SK-N-SH treated with all-trans-retinoic acid at 6 μM for 48 hours (cell line): Measurements from ENCODE around the gene AJUBA.

Experiments
- BACH2 ChIP-seq: fragments of 250-450 bp; sonication (Bioruptor Pico); IDR thresholded peaks from 2 replicates; pipeline ENCODE4 v1.9.0; 2021; ENCODE audit warnings: mild to moderate bottlenecking, borderline replicate concordance
- CSDC2 ChIP-seq: fragments of 250-450 bp; sonication (Bioruptor Pico); IDR thresholded peaks from 2 replicates; pipeline ENCODE4 v1.5.0; 2020; ENCODE audit warnings: mild to moderate bottlenecking, moderate library complexity
- ISL1 ChIP-seq: fragments of 250-450 bp; sonication (Bioruptor Pico); IDR thresholded peaks from 2 replicates; pipeline ENCODE4 v2.1.2; 2022; ENCODE audit warnings: mild to moderate bottlenecking, moderate library complexity
- PPARA ChIP-seq: fragments of 250-450 bp; sonication (Bioruptor Pico); IDR thresholded peaks from 2 replicates; pipeline ENCODE4 v1.5.0; 2020; ENCODE audit warnings: mild to moderate bottlenecking, borderline replicate concordance
- RARB ChIP-seq: fragments of 250-450 bp; sonication (Bioruptor Pico); IDR thresholded peaks from 2 replicates; pipeline ENCODE4 v1.8.0; 2021; ENCODE audit warnings: mild to moderate bottlenecking, moderate library complexity
- ZNF70 ChIP-seq: fragments of 450-650 bp; formaldehyde crosslinking; IDR thresholded peaks from 2 replicates; pipeline ENCODE4 v1.5.0; 2020; ENCODE audit warnings: mild to moderate bottlenecking, moderate library complexity
- ZNF8 ChIP-seq: fragments of 450-650 bp; formaldehyde crosslinking; IDR thresholded peaks from 2 replicates; pipeline ENCODE4 v1.5.0; 2020; ENCODE audit warnings: mild to moderate bottlenecking, moderate library complexity
- TF ChIP-seq, protein P1 (sequence below): fragments of 250-450 bp; sonication (Bioruptor Pico); IDR thresholded peaks from 2 replicates; pipeline ENCODE4 v1.8.0; 2020; ENCODE audit warnings: mild to moderate bottlenecking, moderate library complexity, borderline replicate concordance
- TF ChIP-seq, protein P2 (sequence below): fragments of 250-450 bp; sonication (Bioruptor Pico); IDR thresholded peaks from 2 replicates; pipeline ENCODE4 v1.5.1; 2021; ENCODE audit warnings: mild to moderate bottlenecking, moderate library complexity
- TF ChIP-seq, protein P3 (sequence below): fragments of 250-450 bp; sonication (Bioruptor Pico); IDR thresholded peaks from 2 replicates; pipeline ENCODE4 v1.8.0; 2021; ENCODE audit warnings: low read depth, mild to moderate bottlenecking, moderate library complexity, borderline replicate concordance
- TF ChIP-seq, protein P4 (sequence below): fragments of 250-450 bp; sonication (Bioruptor Pico); IDR thresholded peaks from 2 replicates; pipeline ENCODE4 v1.5.0; 2020; ENCODE audit warnings: mild to moderate bottlenecking, moderate library complexity

DNA sequence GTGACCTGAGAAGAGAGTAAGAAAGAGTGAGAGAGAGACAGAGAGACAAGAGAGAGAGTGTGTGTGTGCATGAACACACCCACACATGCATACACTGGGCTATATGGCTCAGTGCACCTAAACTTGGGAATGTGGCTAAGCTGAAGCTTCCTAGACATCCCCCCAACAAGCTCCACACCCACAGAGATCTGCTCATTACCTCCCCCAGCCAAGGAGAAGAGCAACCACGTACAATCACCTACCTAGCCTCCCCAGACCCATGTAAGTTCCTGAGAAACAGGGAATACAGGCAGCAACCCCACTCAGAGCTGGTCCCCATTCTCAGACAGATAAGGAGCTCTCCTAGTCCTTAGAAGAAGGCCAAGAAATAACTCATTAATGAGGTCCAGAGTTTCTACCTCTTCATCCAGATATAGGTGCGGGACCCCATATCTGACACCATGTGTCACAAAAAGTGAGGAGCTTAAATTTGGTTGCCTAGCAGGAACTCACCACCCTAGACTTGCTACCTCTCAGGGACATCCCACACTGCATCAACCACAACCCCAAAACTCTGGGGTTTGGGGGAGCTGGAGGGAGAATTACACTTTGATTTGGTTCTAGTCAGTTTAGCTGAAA, 9.9 kb downstream of the AJUBA start:
- TF ChIP-seq ZNF70 = no peak
- TF ChIP-seq, protein P1, sequence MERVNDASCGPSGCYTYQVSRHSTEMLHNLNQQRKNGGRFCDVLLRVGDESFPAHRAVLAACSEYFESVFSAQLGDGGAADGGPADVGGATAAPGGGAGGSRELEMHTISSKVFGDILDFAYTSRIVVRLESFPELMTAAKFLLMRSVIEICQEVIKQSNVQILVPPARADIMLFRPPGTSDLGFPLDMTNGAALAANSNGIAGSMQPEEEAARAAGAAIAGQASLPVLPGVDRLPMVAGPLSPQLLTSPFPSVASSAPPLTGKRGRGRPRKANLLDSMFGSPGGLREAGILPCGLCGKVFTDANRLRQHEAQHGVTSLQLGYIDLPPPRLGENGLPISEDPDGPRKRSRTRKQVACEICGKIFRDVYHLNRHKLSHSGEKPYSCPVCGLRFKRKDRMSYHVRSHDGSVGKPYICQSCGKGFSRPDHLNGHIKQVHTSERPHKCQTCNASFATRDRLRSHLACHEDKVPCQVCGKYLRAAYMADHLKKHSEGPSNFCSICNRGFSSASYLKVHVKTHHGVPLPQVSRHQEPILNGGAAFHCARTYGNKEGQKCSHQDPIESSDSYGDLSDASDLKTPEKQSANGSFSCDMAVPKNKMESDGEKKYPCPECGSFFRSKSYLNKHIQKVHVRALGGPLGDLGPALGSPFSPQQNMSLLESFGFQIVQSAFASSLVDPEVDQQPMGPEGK (CRISPR knock-in tag) = no peak
- no peak for TF ChIP-seq BACH2 (CRISPR knock-in tag)
- no peak for TF ChIP-seq ISL1 (CRISPR knock-in tag)
- TF ChIP-seq, protein P2, sequence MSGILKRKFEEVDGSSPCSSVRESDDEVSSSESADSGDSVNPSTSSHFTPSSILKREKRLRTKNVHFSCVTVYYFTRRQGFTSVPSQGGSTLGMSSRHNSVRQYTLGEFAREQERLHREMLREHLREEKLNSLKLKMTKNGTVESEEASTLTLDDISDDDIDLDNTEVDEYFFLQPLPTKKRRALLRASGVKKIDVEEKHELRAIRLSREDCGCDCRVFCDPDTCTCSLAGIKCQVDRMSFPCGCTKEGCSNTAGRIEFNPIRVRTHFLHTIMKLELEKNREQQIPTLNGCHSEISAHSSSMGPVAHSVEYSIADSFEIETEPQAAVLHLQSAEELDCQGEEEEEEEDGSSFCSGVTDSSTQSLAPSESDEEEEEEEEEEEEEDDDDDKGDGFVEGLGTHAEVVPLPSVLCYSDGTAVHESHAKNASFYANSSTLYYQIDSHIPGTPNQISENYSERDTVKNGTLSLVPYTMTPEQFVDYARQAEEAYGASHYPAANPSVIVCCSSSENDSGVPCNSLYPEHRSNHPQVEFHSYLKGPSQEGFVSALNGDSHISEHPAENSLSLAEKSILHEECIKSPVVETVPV (CRISPR knock-in tag) = no peak
- no peak for TF ChIP-seq PPARA
- TF ChIP-seq RARB (CRISPR knock-in tag) = no peak
- no peak for TF ChIP-seq CSDC2 (CRISPR knock-in tag)
- TF ChIP-seq ZNF8 = no peak
- TF ChIP-seq, protein P3, sequence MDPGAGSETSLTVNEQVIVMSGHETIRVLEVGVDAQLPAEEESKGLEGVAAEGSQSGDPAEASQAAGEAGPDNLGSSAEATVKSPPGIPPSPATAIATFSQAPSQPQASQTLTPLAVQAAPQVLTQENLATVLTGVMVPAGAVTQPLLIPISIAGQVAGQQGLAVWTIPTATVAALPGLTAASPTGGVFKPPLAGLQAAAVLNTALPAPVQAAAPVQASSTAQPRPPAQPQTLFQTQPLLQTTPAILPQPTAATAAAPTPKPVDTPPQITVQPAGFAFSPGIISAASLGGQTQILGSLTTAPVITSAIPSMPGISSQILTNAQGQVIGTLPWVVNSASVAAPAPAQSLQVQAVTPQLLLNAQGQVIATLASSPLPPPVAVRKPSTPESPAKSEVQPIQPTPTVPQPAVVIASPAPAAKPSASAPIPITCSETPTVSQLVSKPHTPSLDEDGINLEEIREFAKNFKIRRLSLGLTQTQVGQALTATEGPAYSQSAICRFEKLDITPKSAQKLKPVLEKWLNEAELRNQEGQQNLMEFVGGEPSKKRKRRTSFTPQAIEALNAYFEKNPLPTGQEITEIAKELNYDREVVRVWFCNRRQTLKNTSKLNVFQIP = no peak
- TF ChIP-seq, protein P4, sequence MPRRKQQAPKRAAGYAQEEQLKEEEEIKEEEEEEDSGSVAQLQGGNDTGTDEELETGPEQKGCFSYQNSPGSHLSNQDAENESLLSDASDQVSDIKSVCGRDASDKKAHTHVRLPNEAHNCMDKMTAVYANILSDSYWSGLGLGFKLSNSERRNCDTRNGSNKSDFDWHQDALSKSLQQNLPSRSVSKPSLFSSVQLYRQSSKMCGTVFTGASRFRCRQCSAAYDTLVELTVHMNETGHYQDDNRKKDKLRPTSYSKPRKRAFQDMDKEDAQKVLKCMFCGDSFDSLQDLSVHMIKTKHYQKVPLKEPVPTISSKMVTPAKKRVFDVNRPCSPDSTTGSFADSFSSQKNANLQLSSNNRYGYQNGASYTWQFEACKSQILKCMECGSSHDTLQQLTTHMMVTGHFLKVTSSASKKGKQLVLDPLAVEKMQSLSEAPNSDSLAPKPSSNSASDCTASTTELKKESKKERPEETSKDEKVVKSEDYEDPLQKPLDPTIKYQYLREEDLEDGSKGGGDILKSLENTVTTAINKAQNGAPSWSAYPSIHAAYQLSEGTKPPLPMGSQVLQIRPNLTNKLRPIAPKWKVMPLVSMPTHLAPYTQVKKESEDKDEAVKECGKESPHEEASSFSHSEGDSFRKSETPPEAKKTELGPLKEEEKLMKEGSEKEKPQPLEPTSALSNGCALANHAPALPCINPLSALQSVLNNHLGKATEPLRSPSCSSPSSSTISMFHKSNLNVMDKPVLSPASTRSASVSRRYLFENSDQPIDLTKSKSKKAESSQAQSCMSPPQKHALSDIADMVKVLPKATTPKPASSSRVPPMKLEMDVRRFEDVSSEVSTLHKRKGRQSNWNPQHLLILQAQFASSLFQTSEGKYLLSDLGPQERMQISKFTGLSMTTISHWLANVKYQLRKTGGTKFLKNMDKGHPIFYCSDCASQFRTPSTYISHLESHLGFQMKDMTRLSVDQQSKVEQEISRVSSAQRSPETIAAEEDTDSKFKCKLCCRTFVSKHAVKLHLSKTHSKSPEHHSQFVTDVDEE (CRISPR knock-in tag) = no peak
